ENCODE measurements around the gene PRDM12. TPM values are rescaled to one million over a fixed set of nuclear protein-coding genes. Genes with fewer than 3 reads are reported as not detected.

PRDM12 gene
- total RNA-seq, 1 donor from 2014 or later, result not detected

GRCh38 chr9:130631331-130632080, 32.9 kb upstream of the PRDM12 start:
- no peaks in the 10 kb centered on the region for H3K27me3 ChIP-seq
- no peaks in the 10 kb centered on the region for H3K9me3 ChIP-seq
- ATAC-seq (no peak), DNase-seq (no peak)
- H3K36me3 ChIP-seq, result peaks cover 99% of the 10 kb centered on the region
- no peak for TF ChIP-seq CTCF (IDR thresholded peaks at IDR 0.05)
- H3K4me3 ChIP-seq, result no peak overlapping the region
- no peaks in the 10 kb centered on the region for H3K4me1 ChIP-seq
- H3K27ac ChIP-seq, result no peak overlapping the region
- intact Hi-C loops (cut with DNase I), result no loop called here

- DNase-seq (peak; percentile 26), ATAC-seq (no peak)
- Histone ChIP-seq H3K4me1 (no peaks in the 10 kb centered on the region), H3K9me3 (no peaks in the 10 kb centered on the region), H3K27ac (no peak overlapping the region), H3K36me3 (peaks cover 99% of the 10 kb centered on the region), H3K4me3 (no peak overlapping the region), H3K27me3 (no peaks in the 10 kb centered on the region)
- no peak for TF ChIP-seq CTCF (IDR thresholded peaks at IDR 0.05)
- intact Hi-C loops (cut with DNase I), result no loop called here
Observed at GRCh38 chr9:130632081-130632710, 32.2 kb upstream of the PRDM12 start.

- TF ChIP-seq CTCF (IDR thresholded peaks at IDR 0.05), result no peak
- intact Hi-C loops (cut with DNase I), result no loop called here
- no peak overlapping the region for H3K27ac ChIP-seq
- DNase-seq (no peak), ATAC-seq (no peak)
- peaks cover 97% of the 10 kb centered on the region for H3K36me3 ChIP-seq
- H3K27me3 ChIP-seq, result no peaks in the 10 kb centered on the region
- H3K4me3 ChIP-seq, result no peak overlapping the region
- no peaks in the 10 kb centered on the region for H3K9me3 ChIP-seq
- H3K4me1 ChIP-seq, result no peaks in the 10 kb centered on the region
Observed at GRCh38 chr9:130632841-130633240, 31.6 kb upstream of the PRDM12 start.

DNA sequence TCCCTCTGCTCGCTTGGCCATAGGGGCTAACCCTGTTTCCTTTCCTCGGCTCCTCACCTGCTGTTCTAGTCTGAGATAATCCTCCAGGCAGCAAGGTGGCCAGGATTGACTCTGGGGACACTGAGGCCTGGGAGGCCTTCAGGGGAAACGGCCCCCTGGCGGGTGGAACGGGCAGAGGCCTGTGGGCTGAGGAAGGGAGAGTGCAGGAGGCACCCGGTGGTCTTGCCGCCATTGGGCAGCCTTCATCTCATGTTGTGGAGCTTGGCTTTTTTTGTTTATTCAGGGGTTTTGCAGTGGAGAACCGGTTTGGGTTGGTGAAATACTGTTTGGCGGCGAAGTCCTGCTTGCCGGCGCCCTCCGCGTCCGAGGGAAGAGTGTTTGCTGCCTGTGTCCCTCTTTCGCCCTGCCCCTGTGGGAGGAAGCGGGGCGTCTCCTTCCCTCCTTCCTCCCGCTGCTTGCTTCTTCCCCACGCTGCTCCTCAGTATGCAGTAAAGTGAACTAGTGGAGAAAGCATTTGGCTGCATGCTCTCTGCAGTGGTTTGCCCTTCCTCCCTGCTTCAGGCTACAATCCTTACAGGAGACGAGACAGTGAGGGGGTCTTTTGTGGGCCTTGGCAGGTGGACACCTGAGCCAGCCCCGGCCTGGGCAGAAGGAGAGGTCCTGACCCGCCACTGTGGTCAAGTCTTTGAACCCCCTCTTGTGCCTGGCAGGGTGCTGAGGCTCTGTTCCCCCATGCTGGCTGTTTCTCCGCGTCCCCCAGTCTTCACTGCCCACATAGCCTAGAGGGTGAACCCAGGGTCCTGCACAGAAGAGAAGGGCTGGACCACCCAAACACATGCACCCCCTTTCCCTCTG, 30.8 kb upstream of the PRDM12 start:
- Histone ChIP-seq H3K27ac (no peak overlapping the region), H3K27me3 (no peaks in the 10 kb centered on the region), H3K4me1 (no peaks in the 10 kb centered on the region), H3K9me3 (no peaks in the 10 kb centered on the region), H3K4me3 (no peak overlapping the region), H3K36me3 (peaks cover 98% of the 10 kb centered on the region)
- intact Hi-C loops (cut with DNase I), result no loop called here
- no peak for ATAC-seq
- peak; percentile 41 for DNase-seq
- TF ChIP-seq CTCF (IDR thresholded peaks at IDR 0.05), result no peak

GRCh38 chr9:130634191-130634768, 30.1 kb upstream of the PRDM12 start:
- H3K36me3 ChIP-seq, result peaks cover 91% of the 10 kb centered on the region
- intact Hi-C loops (cut with DNase I), result no loop called here
- H3K4me3 ChIP-seq, result no peak overlapping the region
- H3K27ac ChIP-seq, result no peak overlapping the region
- peak; percentile 53 for DNase-seq
- no peak for ATAC-seq
- TF ChIP-seq CTCF (IDR thresholded peaks at IDR 0.05), result no peak
- no peaks in the 10 kb centered on the region for H3K27me3 ChIP-seq
- no peaks in the 10 kb centered on the region for H3K9me3 ChIP-seq
- H3K4me1 ChIP-seq, result no peaks in the 10 kb centered on the region

All from upper lobe of right lung (tissue), 1 donor.